Panc1 (cell line): ENCODE results near the gene COPS8. TPM values are rescaled to one million over a fixed set of nuclear protein-coding genes. Genes with fewer than 3 reads are reported as not detected.

Source experiments
- ATAC-seq: fragments of 200-7000 bp; cut with Tn5 transposase; 2 replicates; pipeline ENCODE4 v1.9.1; 2020; ENCODE audit warnings: mild to moderate bottlenecking, moderate library complexity
- BruUV-seq: library from RNA; stranded (reverse); fragments of 400-500 nt; replicated peaks from 2 replicates; lab custom pipeline; 2021; lab: Mats Ljungman, UMichigan
- CTCF ChIA-PET: fragments of 300-600 bp; sonication (Branson Sonifier 250); formaldehyde crosslinking; loops from one replicate; lab custom pipeline; 2022; ENCODE audit warnings: antibody characterized with exemption; lab: Charles Lee
- POLR2A ChIA-PET: fragments of 300-600 bp; sonication (Branson Sonifier 250); formaldehyde crosslinking; loops from one replicate; lab custom pipeline; 2022; ENCODE audit warnings: antibody characterized with exemption; lab: Charles Lee
- DNase-seq: peaks from one replicate; pipeline ENCODE4 v3.0.0-alpha.2; 2010; ENCODE audit warnings: low read depth, low spot score
- H3K27ac ChIP-seq: 2 replicates; pipeline ENCODE4 v1.5.1; 2011; ENCODE audit warnings: mild to moderate bottlenecking, low read length, inconsistent platforms
- H3K27me3 ChIP-seq: fragments of 200-500 bp; sonication (Bioruptor generic); 2 replicates; pipeline ENCODE4 v1.6.0; 2014; ENCODE audit warnings: low read length, inconsistent platforms; ENCODE audit not compliant: control insufficient read depth, insufficient read depth
- H3K36me3 ChIP-seq: fragments of 200-500 bp; sonication (Bioruptor generic); 2 replicates; pipeline ENCODE4 v1.5.1; 2014; ENCODE audit warnings: inconsistent platforms, mild to moderate bottlenecking, low read length, moderate library complexity; ENCODE audit not compliant: control insufficient read depth, insufficient read depth
- H3K4me1 ChIP-seq: 2 replicates; pipeline ENCODE4 v1.5.1; 2011; ENCODE audit warnings: inconsistent platforms, mild to moderate bottlenecking, low read length, moderate library complexity; ENCODE audit not compliant: control insufficient read depth, insufficient read depth
- H3K4me3 ChIP-seq, 2 experiments: 2 replicates each; pipeline ENCODE4 v1.5.1; 2011 to 2012; ENCODE audit warnings: low read depth in 2 of 2, low read length in 2 of 2, mild to moderate bottlenecking in 2 of 2, inconsistent platforms in 1 of 2, moderate library complexity in 1 of 2
- H3K9me3 ChIP-seq: fragments of 200-500 bp; sonication (Bioruptor generic); 2 replicates; pipeline ENCODE4 v1.5.1; 2014; ENCODE audit warnings: low read depth, mild to moderate bottlenecking, inconsistent platforms, low read length, moderate library complexity; ENCODE audit not compliant: control insufficient read depth, insufficient read depth
- POLR2AphosphoS5 ChIP-seq: IDR thresholded peaks from 2 replicates; pipeline ENCODE4 v1.6.1; 2012; ENCODE audit warnings: mild to moderate bottlenecking, low read depth, low read length, moderate library complexity
- REST ChIP-seq, 2 experiments: IDR thresholded peaks; 2 replicates each; pipeline ENCODE4 v1.6.1; 2011 to 2012; ENCODE audit warnings: low read depth in 2 of 2, control low read depth in 1 of 2, low read length in 1 of 2, mild to moderate bottlenecking in 1 of 2, moderate library complexity in 1 of 2; ENCODE audit not compliant: insufficient read depth in 1 of 2
- SIN3A ChIP-seq: IDR thresholded peaks from 2 replicates; pipeline ENCODE4 v1.6.1; 2012; ENCODE audit warnings: low read depth, mild to moderate bottlenecking, low read length, moderate library complexity, borderline replicate concordance; ENCODE audit not compliant: insufficient read depth
- TCF7L2 ChIP-seq: IDR thresholded peaks from 2 replicates; pipeline ENCODE4 v1.6.1; 2011; ENCODE audit warnings: mild to moderate bottlenecking, low read depth, low read length, inconsistent platforms
- in situ Hi-C: cut with HindIII; loops from 2 replicates; pipeline ENCODE4 v1.10.0; 2016; ENCODE audit warnings: low sequenced_read_pairs, low pct_unique_long_range_greater_than_20kb
- intact Hi-C: fragments of 100-400 bp; cut with micrococcal nuclease; formaldehyde crosslinking; loops from one replicate; pipeline ENCODE4 v1.10.0; 2022; ENCODE audit not compliant: unreplicated experiment
- total RNA-seq: library from RNA; stranded (reverse); gene quantifications from one replicate; pipeline ENCODE4 v1.2.1, GENCODE V29; 2021; ENCODE audit not compliant: unreplicated experiment
- TF ChIP-seq, protein P1 (sequence below): fragments of 450-650 bp; IDR thresholded peaks from 2 replicates; pipeline ENCODE4 v1.5.1; 2017; ENCODE audit warnings: mild to moderate bottlenecking

COPS8 gene
- total RNA-seq, 1 experiment from 2014 or later, result 57.9 TPM

GRCh38 chr2:237128026-237128703 is 42.5 kb downstream of the COPS8 start:
- DNase-seq, result peak; percentile 89
- Histone ChIP-seq H3K27ac (peak overlapping the region; percentile 76), H3K36me3 (no peaks in the 10 kb centered on the region), H3K4me3 (peak overlapping the region in 1 of 2 experiments; percentile 8; a peak in 1 of 4 replicates), H3K9me3 (no peaks in the 10 kb centered on the region), H3K4me1 (peaks cover 19% of the 10 kb centered on the region), H3K27me3 (no peaks in the 10 kb centered on the region)
- peak; percentile 98 for ATAC-seq
- in situ Hi-C loops, result no loop called here
- CTCF ChIA-PET, result interaction anchor here (0.6 kb wide), 1 partner anchor 22 kb away, joined by 3 read pairs; no protein-coding TSS in a partner anchor
- no TSS peak for BruUV-seq
- POLR2A ChIA-PET, result interaction anchor here (0.6 kb wide), 1 partner anchor 21 kb away, joined by 3 read pairs; no protein-coding TSS in a partner anchor
- TF ChIP-seq, protein P1, sequence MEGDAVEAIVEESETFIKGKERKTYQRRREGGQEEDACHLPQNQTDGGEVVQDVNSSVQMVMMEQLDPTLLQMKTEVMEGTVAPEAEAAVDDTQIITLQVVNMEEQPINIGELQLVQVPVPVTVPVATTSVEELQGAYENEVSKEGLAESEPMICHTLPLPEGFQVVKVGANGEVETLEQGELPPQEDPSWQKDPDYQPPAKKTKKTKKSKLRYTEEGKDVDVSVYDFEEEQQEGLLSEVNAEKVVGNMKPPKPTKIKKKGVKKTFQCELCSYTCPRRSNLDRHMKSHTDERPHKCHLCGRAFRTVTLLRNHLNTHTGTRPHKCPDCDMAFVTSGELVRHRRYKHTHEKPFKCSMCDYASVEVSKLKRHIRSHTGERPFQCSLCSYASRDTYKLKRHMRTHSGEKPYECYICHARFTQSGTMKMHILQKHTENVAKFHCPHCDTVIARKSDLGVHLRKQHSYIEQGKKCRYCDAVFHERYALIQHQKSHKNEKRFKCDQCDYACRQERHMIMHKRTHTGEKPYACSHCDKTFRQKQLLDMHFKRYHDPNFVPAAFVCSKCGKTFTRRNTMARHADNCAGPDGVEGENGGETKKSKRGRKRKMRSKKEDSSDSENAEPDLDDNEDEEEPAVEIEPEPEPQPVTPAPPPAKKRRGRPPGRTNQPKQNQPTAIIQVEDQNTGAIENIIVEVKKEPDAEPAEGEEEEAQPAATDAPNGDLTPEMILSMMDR, result no peak
- TF ChIP-seq SIN3A (no peak), REST (IDR thresholded peaks at IDR 0.05; ENCODE audit: insufficient read depth in 1 of 2, low read depth in 2 of 2, low read length in 1 of 2) (no peak), TCF7L2 (peak; percentile 87), POLR2AphosphoS5 (peak; percentile 72)
- intact Hi-C loops, result no loop called here

GRCh38 chr2:237128845-237129592 is 43.3 kb downstream of the COPS8 start:
- TF ChIP-seq REST (IDR thresholded peaks at IDR 0.05; ENCODE audit: insufficient read depth in 1 of 2, low read depth in 2 of 2, low read length in 1 of 2) (no peak), POLR2AphosphoS5 (no peak), SIN3A (no peak), TCF7L2 (no peak)
- TF ChIP-seq, protein P1, result no peak
- H3K4me3 ChIP-seq, result no peak overlapping the region

More at GRCh38 chr2:237128845-237129592, 43.3 kb downstream of the COPS8 start:
- ChIA-PET POLR2A (no interaction called here), CTCF (interaction anchor here (0.6 kb wide), 1 partner anchor 23 kb away, joined by 3 read pairs; no protein-coding TSS in a partner anchor)
- Histone ChIP-seq H3K36me3 (no peaks in the 10 kb centered on the region), H3K27ac (peak overlapping the region; percentile 76), H3K27me3 (no peaks in the 10 kb centered on the region), H3K4me1 (peaks cover 19% of the 10 kb centered on the region), H3K9me3 (no peaks in the 10 kb centered on the region)
- in situ Hi-C loops (no loop called here), intact Hi-C loops (no loop called here)
- BruUV-seq, result no TSS peak
- DNase-seq, result no peak
- no peak for ATAC-seq
